GM18951 (cell line): ENCODE results near the gene JRKL.

Experiments
- POLR2A ChIP-seq: IDR thresholded peaks from 4 replicates; pipeline ENCODE4 v1.6.1; 2011; ENCODE audit warnings: mild to moderate bottlenecking; ENCODE audit not compliant: insufficient read length, insufficient read depth; ENCODE audit errors: extremely low read depth
- in situ Hi-C: fragments of 300-500 bp; cut with MboI; formaldehyde crosslinking; loops from one replicate; pipeline ENCODE4 v1.12.0; 2022; ENCODE audit warnings: low sequenced_read_pairs, mixed read lengths, inconsistent platforms; ENCODE audit not compliant: unreplicated experiment

Gene JRKL

GRCh38 chr11:96412761-96413381 is 23.1 kb downstream of the JRKL start:
- in situ Hi-C loops, result no loop called here
- TF ChIP-seq POLR2A, result no peak

DNA sequence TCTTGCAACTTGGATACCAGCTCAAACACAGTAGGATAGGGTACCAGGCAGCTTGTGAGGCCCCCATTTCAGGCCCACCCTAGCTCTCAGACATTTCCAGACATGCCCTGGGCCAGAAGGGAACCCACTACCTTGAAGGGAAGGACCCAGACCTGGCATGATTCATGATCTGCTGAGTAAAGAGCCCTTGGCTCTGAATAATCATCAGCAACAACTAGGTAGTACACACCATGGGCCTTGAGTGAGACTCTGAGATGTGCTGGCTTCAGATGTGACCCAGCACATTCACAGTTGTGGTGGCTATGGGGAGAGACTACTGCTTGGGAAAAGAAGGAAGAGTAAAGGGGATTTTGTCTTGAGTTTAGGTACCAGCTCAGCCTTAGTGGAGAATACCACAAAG is 23.6 kb downstream of the JRKL start:
- no peak for TF ChIP-seq POLR2A
- in situ Hi-C loops, result no loop called here

- in situ Hi-C loops, result loop anchor here (25.0 kb wide), 1 partner anchor 1262 kb away; no protein-coding TSS in a partner anchor
Observed at GRCh38 chr11:96424693-96425092, 34.9 kb downstream of the JRKL start.

DNA sequence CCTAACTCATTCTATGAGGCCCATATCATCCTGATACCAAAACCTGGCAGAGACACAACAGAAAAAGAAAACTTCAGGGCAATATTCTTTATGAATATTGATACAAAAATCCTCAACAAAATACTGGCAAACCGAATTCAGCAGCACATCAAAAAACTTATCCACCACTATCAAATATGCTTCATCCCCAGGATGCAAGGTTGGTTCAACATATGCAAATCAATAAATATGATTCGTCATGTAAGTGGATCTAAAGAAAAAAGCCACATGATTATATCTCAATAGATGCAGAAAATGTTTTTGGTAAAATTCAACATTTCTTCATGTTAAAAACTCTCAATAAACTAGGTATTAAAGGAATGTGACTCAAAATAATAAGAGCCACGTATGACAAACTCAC is 40.9 kb downstream of the JRKL start:
- in situ Hi-C loops, result loop anchor here (25.0 kb wide), 1 partner anchor 1268 kb away; no protein-coding TSS in a partner anchor

More at GRCh38 chr11:96424693-96425092, 34.9 kb downstream of the JRKL start:
- TF ChIP-seq POLR2A, result no peak

DNA sequence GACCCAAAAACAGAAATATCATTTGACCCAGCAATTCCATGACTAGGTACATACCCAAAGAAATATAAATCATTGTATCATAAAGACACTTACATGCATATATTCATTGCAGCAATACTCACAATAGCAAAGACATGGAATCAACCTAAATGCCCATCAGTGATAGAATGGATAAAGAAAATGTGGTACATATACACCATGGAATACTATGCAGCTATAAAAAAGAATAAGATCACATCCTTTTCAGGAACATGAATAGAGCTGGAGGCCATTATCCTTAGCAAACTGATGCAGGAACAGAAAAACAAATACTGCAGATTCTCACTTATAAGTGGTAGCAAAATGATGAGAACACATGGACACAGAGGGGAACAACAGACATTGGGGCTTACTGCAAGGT is 42.8 kb downstream of the JRKL start:
- in situ Hi-C loops, result loop anchor here (25.0 kb wide), 1 partner anchor 1270 kb away; no protein-coding TSS in a partner anchor

More for the DNA sequence above, 40.9 kb downstream of the JRKL start:
- no peak for TF ChIP-seq POLR2A
